GM10266 (cell line): Measurements from ENCODE around the gene ADGB.
"Not testable (repeated sequence)": the region's sequence is repeated elsewhere in the genome, so short reads cannot be mapped to it uniquely, and the experiment has no call there.

Experiments
- DNase-seq: peaks from one replicate; pipeline ENCODE4 v3.0.0; 2012; ENCODE audit errors: extremely low spot score
- CTCF ChIP-seq: IDR thresholded peaks from 2 replicates; pipeline ENCODE4 v1.5.1; 2012; ENCODE audit warnings: mild to moderate bottlenecking, low read depth; ENCODE audit not compliant: control insufficient read depth, insufficient read depth; ENCODE audit errors: missing control alignments

ADGB gene

GRCh38 chr6:146598772-146599405, at the start of gene ADGB:
TSS of gene ADGB (plus strand) at chr6:146598972. CDS start at chr6:146599041, 69 bp downstream.
- no peak for TF ChIP-seq CTCF
- DNase-seq: no peak

- TF ChIP-seq CTCF: no peak
- no peak for DNase-seq
These were observed 47.9 kb upstream of the ADGB start for GRCh38 chr6:146550911-146551310.

GRCh38 chr6:146551545-146551944, 47.2 kb upstream of the ADGB start:
- no peak for TF ChIP-seq CTCF
- DNase-seq: no peak

GRCh38 chr6:146553377-146554135, 45.2 kb upstream of the ADGB start:
- no peak for DNase-seq
- no peak for TF ChIP-seq CTCF

- TF ChIP-seq CTCF: no peak
- DNase-seq: no peak
These were observed 38.2 kb upstream of the ADGB start for GRCh38 chr6:146560607-146561006.

GRCh38 chr6:146566661-146567060, 32.1 kb upstream of the ADGB start:
- not testable (repeated sequence) for DNase-seq

- not testable (repeated sequence) for DNase-seq
These were observed 30.2 kb upstream of the ADGB start for GRCh38 chr6:146568619-146569018.

- TF ChIP-seq CTCF: no peak
- DNase-seq: no peak
These were observed 24.6 kb upstream of the ADGB start for GRCh38 chr6:146574211-146574610.
